Measurements from ENCODE around the gene PTPDC1.
"Not testable (repeated sequence)": the region's sequence is repeated elsewhere in the genome, so short reads cannot be mapped to it uniquely, and the experiment has no call there.

The PTPDC1 gene

GRCh38 chr9:94110821-94111252, 26.6 kb downstream of the PTPDC1 start:
- H3K4me3 ChIP-seq (replicated peaks; ENCODE audit: low read depth, low read length) = no peak overlapping the region
- DNase-seq (ENCODE audit: extremely low read depth, insufficient read length) = no peak
- no peaks in the 10 kb centered on the region for H3K36me3 ChIP-seq (ENCODE audit: control insufficient read depth, insufficient read depth, low read length)
- no peaks in the 10 kb centered on the region for H3K27me3 ChIP-seq (replicated peaks; ENCODE audit: control insufficient read depth, insufficient read depth, low read length)
- TF ChIP-seq, protein P1, sequence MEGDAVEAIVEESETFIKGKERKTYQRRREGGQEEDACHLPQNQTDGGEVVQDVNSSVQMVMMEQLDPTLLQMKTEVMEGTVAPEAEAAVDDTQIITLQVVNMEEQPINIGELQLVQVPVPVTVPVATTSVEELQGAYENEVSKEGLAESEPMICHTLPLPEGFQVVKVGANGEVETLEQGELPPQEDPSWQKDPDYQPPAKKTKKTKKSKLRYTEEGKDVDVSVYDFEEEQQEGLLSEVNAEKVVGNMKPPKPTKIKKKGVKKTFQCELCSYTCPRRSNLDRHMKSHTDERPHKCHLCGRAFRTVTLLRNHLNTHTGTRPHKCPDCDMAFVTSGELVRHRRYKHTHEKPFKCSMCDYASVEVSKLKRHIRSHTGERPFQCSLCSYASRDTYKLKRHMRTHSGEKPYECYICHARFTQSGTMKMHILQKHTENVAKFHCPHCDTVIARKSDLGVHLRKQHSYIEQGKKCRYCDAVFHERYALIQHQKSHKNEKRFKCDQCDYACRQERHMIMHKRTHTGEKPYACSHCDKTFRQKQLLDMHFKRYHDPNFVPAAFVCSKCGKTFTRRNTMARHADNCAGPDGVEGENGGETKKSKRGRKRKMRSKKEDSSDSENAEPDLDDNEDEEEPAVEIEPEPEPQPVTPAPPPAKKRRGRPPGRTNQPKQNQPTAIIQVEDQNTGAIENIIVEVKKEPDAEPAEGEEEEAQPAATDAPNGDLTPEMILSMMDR (IDR thresholded peaks at IDR 0.05; ENCODE audit: insufficient read depth, low read length, poor library complexity, severe bottlenecking) = no peak

DNA sequence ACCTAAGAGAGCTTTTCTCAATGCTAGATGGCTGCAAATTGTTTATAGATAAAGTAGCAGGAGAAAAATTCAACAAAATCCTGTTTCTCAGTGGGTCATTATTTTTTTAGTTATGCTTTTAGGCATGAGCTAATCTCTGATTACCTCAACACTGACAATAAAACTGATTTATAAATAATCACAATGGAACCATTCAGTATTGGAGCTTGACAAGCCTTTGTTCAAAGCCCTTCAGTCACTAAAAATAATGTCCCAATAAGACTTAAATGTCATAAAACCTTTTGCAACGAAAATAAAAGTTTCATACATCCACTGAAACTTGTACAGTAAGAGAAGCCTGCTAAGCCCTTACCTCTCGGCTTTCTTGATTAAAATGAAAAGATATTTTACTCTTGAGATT, 27.2 kb downstream of the PTPDC1 start:
- Histone ChIP-seq H3K27me3 (replicated peaks; ENCODE audit: control insufficient read depth, insufficient read depth, low read length) (no peaks in the 10 kb centered on the region), H3K4me3 (replicated peaks; ENCODE audit: low read depth, low read length) (no peak overlapping the region), H3K36me3 (ENCODE audit: control insufficient read depth, insufficient read depth, low read length) (no peaks in the 10 kb centered on the region)
- DNase-seq (ENCODE audit: extremely low read depth, insufficient read length) = no peak
- TF ChIP-seq, protein P1 (IDR thresholded peaks at IDR 0.05; ENCODE audit: insufficient read depth, low read length, poor library complexity, severe bottlenecking) = no peak

DNA sequence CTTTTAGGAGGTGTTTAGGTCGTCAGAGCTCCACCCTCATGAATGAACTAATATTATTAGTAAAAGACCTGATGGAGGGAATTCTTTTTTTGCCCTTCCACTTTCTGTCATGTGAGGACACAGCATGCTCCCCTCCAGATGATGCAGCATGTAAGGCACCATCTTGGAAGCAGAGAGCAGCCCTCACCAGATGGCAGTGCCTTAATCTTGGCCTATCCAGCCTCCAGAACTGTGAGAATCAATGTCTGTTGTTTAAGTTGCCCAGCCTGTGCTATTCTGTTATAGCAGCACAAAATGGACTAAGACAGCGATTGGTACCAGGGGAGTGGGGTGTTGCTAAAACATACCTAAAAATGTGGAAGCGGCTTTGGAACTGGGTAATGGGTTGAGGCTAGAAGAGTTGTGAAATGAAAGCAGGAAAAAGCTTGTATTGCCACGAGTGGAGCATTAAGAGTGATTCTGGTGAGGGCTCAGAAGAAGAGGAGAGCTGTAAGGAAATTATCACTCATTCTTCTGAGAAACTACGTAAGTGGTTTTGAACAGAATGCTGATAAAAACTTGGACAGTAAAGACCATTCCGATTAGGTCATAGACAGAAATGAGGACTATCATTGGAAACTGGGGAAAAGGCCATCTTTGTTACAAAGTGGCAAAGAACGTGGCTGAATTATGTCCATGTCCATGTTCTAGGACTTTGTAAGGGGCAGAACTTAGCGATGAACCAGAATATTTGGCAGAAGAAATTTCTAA, 28.6 kb downstream of the PTPDC1 start:
- Histone ChIP-seq H3K36me3 (ENCODE audit: control insufficient read depth, insufficient read depth, low read length) (no peaks in the 10 kb centered on the region), H3K27me3 (replicated peaks; ENCODE audit: control insufficient read depth, insufficient read depth, low read length) (no peaks in the 10 kb centered on the region), H3K4me3 (replicated peaks; ENCODE audit: low read depth, low read length) (no peak overlapping the region)
- no peak for DNase-seq (ENCODE audit: extremely low read depth, insufficient read length)
- TF ChIP-seq, protein P1 (IDR thresholded peaks at IDR 0.05; ENCODE audit: insufficient read depth, low read length, poor library complexity, severe bottlenecking) = no peak

DNA sequence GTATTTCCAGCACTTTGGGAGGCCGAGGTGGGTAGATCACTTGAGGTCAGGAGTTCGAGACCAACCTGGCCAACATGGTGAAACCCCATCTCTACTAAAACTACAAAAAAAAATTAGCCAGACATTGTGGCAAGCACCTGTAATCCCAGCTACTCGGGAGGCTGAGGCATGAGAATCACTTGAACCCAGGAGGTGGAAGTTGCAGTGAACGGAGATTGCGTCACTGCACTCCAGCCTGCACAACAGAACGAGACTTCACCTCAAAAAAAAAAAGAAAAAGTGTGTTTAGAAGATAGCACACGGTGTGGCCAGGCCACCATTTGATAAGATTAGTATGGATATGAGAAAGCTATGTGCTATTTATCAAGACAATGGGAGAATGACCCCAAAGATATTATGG, 35.8 kb downstream of the PTPDC1 start:
- DNase-seq (ENCODE audit: extremely low read depth, insufficient read length); H3K4me3 ChIP-seq (replicated peaks; ENCODE audit: low read depth, low read length); H3K36me3 ChIP-seq (ENCODE audit: control insufficient read depth, insufficient read depth, low read length); H3K27me3 ChIP-seq (replicated peaks; ENCODE audit: control insufficient read depth, insufficient read depth, low read length): not testable (repeated sequence)

GRCh38 chr9:94120854-94121376, 36.7 kb downstream of the PTPDC1 start:
- DNase-seq (ENCODE audit: extremely low read depth, insufficient read length) = no peak
- Histone ChIP-seq H3K4me3 (replicated peaks; ENCODE audit: low read depth, low read length) (no peak overlapping the region), H3K36me3 (ENCODE audit: control insufficient read depth, insufficient read depth, low read length) (no peaks in the 10 kb centered on the region), H3K27me3 (replicated peaks; ENCODE audit: control insufficient read depth, insufficient read depth, low read length) (no peaks in the 10 kb centered on the region)
- TF ChIP-seq, protein P1 (IDR thresholded peaks at IDR 0.05; ENCODE audit: insufficient read depth, low read length, poor library complexity, severe bottlenecking) = no peak

- Histone ChIP-seq H3K4me3 (replicated peaks; ENCODE audit: low read depth, low read length) (no peak overlapping the region), H3K27me3 (replicated peaks; ENCODE audit: control insufficient read depth, insufficient read depth, low read length) (no peaks in the 10 kb centered on the region), H3K36me3 (ENCODE audit: control insufficient read depth, insufficient read depth, low read length) (no peaks in the 10 kb centered on the region)
- TF ChIP-seq, protein P1 (IDR thresholded peaks at IDR 0.05; ENCODE audit: insufficient read depth, low read length, poor library complexity, severe bottlenecking) = no peak
- DNase-seq (ENCODE audit: extremely low read depth, insufficient read length) = no peak
Observed at GRCh38 chr9:94126844-94127243, 42.6 kb downstream of the PTPDC1 start.

All from GM06990 (cell line).